HG02763 (cell line): ENCODE results near the gene SCAF1.

ENCODE experiments used
- ATAC-seq: cut with Tn5 transposase; IDR thresholded peaks from one replicate; pipeline ENCODE4 v1.9.1; 2021; ENCODE audit warnings: mild to moderate bottlenecking, moderate library complexity; ENCODE audit not compliant: unreplicated experiment

Gene SCAF1

DNA sequence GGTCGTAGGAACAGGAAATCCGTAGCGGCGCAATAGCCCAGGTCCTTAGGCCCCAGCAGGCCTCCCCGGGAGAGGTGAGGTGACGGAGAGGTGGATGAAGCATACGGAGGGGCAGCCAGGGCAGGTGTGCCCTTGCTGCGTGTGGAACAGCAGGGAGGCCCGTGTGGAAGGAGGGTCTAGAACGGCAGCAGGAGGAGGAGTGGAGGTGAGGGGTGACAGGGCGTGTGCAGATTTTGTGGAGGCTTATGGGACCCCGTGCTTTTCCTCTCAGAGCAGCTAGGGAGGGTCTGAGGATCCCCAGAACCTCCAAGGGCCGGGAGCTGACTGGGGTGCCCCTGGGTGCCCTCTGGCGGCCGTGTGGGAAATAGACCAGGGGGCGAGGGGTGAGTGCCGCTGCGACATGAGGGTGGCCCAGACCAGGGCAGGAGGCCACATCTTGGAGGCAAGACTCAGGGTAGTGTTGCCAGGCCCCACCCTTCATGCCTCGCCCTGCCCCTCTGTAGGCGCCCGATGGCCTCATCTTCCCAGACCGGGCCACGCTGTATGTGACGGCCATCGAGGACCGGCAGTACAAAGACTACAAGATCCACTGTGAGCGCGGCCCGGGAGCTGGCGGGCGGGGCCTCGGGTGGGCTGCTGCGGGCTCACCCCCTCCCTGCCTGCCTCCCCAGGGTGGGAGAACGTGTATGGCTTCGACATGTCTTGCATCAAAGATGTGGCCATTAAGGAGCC lies 42.4 kb downstream of the SCAF1 start:
- ATAC-seq, result no peak

DNA sequence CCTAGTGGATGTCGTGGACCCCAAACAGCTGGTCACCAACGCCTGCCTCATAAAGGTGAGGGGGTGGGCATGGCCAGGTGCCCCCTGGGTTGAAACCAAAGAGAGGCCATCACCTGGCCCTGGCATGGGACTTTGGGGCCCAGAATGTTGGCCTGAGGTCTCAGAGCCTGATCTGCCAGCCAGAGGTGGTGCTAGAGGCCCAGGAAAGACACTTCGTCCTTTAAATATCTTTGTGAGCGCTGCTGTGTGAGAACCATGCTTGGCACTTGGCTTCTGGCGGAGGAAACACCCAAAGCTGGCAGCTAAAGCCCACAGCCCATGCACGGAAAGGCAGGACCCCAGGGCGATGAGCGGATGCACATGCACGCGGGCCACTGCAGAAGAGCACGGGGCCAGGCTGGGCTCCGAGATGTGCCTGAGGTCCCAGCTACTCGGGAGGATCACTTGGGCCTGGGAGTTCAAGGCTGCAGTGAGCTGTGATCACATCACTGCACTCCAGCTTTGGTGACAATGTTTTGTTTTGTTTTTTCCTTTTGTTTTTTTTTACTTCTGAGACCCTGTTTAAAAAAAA lies 43.1 kb downstream of the SCAF1 start:
- no peak for ATAC-seq

DNA sequence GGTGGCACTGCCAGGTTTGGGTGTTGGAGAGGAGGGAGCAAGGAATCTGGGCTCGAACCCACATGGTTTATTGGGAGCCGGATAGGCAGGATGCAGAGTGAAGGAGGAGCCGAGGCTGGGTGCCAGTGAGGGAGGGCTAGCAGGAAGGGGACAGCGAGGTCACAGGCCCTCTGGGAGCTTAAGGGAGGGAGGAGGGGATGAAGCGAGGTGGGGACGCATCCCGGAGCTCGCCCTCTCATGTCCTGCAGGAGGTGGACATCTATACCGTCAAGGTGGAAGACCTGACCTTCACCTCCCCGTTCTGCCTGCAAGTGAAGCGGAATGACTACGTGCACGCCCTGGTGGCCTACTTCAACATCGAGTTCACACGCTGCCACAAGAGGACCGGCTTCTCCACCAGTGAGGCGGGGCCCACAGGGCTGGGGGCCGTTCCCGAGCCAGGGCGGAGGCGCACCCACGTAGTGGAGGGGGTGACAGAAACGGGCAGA lies 43.9 kb downstream of the SCAF1 start:
- ATAC-seq, result no peak

DNA sequence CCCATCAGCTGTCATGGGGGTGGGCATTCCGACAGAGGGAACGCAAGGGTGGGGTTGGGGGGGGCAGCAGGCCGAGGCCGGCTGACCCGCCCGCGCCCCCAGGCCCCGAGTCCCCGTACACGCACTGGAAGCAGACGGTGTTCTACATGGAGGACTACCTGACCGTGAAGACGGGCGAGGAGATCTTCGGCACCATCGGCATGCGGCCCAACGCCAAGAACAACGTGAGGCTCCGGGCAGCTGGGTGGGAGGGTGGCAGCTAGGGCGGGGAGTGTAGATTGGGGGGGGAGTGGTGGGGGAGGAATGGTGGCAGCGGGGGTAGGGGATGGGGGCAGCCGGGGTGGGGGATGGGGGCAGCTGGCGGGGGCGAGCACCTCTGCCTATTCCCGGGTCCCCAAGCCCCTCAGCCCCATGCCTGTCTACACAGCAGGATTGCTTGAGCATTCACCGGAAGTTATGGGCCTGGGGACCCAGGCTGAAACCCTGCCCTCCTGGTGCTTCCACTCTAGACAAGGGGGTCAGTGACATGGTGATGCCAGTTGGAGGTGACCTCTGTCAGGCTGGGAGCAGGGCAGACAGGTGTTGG lies 44.6 kb downstream of the SCAF1 start:
- ATAC-seq, result no peak

DNA sequence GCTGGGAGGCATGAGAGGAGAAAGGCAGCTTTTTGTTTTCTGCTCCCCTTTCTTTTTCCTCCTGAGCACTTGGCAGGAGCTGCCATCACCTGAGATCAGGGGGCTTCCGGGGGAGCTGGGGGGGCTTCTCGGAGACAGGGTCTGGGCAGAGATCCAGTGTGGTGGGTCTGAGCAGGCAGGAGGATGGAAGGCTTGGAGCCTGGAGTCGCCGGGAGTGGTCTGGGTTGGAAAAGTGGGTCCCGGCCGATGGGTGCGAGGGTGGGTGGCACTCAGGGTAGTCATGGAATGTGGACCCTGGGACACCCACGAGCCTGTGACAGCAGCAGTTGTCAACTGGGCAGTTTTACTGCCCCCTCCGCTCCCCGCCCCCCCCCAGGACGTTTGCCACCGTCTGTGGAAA lies 45.1 kb downstream of the SCAF1 start:
- no peak for ATAC-seq

DNA sequence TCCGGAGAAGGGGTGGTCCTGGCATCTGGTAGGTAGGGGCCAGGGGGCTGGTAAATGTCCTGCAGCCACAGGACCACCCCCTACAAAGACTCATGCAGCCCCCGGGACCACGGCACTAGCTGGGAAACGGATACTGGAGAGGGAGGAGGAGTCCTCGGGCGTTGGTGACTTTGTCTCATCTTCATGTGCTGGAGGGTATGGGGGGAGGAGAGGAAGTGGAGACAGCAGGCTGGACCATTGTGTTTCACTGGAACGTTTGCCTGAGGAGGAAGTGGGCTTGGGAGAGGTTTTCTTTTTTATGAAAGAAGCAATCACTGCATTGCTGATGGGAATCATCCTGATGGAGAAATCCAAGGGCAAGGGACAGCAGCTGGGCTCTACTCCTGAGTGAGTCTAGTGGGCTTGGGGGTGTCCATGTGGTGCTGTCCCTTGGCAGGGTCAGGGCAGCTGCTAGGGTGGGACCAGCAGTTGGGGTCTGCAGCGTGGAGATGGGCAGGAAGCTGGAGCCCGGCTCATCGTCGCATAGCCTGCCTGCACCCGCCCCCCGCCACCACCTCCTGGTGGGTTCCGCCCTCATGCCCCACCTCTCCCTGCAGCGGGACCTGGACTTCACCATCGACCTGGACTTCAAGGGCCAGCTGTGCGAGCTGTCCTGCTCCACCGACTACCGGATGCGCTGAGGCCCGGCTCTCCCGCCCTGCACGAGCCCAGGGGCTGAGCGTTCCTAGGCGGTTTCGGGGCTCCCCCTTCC lies 45.7 kb downstream of the SCAF1 start:
- no peak for ATAC-seq

DNA sequence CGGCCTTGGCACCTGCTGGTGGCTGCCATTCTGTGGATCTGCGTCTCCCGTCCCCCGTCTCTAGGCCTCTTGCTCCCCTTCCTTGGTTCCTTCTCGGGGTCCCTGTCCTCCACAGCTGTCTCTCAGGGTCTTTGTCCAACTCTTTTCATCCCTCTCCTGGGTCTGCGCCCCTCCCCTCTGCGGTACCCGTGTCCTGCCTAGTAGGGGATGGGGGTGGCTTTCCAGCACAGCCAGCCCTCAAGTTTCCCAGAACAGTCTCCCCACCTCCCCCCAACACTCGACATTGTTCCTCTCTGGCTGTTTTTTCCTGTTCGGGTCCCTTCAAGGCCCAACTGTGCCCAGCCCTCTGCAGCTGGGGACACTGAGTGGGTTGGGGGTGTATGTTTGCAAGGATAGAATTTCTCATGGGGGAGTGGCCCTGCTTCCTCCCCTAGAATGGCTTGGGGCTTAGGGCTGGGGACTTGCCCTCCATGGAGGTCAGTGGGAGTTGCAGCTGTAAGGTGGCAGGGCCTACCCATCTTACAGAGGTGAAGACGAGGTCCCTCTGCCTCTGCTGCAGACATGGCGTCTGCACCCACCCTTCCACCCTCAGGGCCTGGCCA lies 46.6 kb downstream of the SCAF1 start:
- ATAC-seq, result no peak

DNA sequence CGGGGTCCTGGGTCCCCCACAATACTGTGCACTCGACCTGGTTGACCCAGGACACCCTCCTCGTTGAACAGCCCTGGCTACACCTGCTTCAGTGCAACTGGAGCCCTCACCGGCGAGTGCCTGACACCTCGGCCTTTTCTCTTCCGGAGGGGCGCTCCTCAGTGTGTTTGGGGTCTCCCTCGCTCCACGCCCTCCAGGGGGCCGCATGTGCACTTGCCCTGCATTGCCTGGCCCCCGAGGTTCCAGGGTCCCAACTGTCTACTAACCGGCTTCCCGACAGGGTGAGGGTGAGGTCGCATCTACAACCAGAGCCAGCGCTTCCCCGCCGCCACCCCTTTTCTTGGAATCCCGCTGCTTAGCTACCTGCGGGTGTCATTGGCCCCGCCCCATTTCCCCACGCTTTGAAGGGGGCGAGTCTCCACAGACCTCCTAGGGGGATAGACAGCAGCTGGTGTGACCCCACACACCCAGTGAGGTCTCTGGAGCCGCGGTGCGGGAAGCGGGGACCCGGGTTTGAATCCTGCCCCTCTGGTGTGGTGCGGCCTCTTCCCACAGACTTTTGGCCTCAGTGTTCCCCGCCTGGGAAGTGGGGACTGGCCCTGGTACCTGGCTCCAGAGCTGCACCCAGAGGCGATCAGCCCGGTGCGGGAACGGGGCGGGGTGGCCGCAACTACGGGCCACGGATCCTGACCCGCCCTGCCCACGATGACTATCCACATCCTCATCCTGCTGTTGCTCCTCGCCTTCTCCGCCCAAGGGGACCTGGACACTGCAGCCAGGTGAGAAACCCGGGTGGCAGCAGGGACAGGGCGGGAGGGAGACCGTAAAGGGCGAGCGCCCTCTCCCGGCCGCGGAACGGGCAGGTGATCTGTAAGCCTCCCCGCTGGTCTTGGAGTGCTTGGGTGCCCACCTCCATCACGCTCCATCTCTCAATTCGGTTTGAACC lies 47.4 kb downstream of the SCAF1 start, which contains the start of gene ADM5:
Gene ADM5, plus strand, starts transcription at position 462 of the 946 bp plus-strand sequence. Its CDS starts 244 bp downstream, at position 706.
- ATAC-seq, result no peak

DNA sequence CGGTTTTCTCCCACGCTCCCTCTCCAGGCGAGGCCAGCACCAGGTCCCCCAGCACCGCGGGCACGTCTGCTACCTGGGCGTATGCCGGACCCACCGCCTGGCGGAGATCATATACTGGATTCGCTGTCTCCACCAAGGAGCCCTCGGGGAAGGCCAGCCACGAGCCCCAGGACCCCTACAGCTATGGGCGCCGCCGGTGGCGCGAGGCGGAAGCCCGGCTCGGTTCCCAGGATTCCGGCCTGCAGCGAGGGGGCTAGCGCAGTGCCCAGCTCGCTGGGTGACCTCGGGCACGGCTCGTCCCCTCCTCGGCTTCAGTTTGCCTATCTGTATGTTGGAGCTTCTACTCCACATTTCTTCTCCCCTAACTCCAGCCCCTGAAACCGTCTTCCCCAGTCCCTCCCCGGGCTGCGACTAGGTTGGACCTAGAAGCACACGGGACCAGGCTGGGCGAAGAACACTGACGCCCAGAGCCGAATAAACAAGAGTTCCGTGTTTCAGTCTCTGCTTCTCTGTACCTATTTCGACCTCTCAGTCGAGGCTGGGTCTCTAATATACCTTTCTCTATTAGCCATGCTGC lies 48.2 kb downstream of the SCAF1 start:
- no peak for ATAC-seq

DNA sequence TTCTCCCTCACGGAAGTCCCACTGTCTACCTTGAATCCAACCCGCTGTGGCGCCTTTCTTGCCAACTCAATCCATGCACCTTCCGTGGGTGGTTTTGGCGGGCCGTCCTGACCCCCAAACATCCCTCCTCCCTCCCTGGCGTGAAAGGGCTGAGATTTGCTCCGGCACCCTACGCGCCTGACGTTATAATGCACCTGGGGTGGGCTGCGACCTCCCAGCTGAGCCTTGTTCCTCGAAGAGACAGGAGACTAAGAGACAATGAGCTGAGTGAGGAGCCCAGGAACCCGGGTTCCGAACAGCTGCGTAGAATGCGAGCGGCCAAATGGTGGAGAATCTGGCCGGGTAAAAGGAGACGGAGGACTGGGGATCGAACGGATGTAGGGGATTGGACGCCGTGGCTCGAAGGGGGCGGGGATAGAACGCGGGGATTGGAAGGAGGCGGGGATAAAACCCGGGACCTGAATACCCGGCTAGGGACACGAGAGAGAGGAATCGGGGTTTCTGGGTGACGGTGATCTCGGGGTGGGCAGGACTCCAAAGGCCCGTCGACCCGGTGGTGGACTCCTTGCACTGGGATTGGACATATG lies 48.7 kb downstream of the SCAF1 start, which contains the start of gene CPT1C:
Gene CPT1C, plus strand, starts transcription at position 461 of the 587 bp plus-strand sequence. CDS start 1,137 bp downstream, outside the sequence.
- no peak for ATAC-seq

DNA sequence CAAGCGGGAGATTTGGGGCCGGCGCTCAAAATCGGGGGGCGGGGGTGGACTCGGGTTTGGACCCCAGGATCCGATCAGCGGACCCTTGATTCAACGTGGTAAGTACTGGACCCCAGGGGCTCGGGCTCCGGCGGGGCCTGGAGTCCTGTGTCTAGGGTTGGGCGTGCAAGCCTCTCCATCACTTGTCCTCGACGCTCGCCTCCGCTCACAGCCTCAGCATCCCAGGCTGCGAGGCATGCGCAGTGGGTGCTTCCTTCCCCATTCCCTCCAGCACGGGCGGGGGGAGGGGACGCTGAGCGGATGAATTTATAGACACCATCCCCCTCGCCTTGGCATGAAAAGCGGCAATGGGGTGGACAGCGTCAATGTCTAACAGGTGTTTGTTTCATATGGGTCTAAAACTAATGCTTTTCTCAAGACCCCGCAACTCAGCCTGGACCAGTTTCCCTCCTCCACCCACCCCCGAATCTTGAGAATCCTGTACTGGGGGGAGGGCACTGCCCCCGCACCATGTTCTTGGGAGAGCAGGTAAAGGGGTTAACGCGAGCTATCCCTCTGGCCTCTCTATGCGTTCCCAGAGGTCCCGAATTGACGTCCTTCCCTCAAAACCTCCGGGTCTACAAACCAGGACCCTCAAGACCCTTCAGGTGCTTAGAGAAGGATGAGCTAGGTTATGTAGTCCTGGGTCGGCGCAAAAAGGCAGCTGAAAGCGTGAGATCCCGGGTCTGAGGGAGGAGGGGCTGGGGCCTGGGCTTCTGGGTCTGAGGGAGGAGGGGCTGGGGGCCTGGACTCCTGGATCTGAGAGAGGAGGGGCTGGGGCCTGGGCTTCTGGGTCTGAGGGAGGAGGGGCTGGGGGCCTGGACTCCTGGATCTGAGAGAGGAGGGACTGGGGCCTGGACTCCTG lies 49.5 kb downstream of the SCAF1 start:
- ATAC-seq, result no peak

DNA sequence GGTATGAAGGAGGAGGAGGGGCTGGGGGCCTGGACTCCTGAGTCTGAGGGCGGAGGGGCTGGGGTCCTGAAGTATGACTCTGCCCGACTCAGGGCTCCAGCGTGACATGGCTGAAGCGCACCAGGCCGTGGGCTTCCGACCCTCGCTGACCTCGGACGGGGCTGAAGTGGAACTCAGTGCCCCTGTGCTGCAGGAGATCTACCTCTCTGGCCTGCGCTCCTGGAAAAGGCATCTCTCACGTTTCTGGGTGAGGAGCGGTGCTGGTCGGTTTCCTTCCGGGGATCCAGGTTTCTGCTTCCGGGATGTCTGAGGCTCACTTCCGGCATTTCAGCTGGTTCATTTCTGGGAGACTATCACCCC lies 50.1 kb downstream of the SCAF1 start:
- ATAC-seq, result no peak

DNA sequence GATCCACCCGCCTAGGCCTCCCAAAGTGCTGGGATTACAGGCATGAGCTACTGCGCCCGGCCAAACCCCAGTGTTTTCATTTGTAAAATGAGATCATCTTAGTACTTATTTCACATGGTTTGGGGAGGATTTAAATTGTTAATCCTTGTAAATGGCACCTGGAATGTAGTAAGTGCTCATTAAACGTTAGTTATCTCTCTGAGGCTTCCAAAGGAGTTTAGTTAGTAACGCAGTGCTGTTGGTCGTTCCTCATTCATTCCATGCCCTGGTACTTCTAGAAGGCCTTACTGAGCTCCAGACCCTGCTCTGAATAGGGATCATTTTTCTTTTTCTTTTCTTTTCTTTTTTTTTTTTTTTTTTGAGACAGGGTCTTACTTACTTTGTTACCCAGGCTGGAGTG lies 54.1 kb downstream of the SCAF1 start:
- no peak for ATAC-seq

DNA sequence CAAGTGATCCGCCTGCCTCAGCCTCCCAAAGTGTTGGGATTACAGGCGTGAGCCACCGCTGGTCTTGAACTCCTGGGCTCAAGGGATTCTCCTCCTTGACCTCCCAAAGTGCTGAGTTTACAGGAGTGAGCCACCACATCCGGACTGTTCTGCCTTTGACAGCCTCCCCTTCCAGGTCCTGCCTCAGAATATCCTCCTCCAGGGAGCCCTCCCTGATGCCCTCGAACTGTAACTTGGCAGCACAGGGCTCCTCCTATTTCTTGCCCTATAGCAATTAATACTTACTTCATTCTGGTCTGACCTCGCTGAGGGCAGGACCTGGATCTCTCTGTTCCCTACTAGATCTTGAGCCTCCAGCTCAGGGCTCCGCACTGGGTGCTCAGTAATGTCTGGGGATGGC lies 54.9 kb downstream of the SCAF1 start:
- no peak for ATAC-seq

DNA sequence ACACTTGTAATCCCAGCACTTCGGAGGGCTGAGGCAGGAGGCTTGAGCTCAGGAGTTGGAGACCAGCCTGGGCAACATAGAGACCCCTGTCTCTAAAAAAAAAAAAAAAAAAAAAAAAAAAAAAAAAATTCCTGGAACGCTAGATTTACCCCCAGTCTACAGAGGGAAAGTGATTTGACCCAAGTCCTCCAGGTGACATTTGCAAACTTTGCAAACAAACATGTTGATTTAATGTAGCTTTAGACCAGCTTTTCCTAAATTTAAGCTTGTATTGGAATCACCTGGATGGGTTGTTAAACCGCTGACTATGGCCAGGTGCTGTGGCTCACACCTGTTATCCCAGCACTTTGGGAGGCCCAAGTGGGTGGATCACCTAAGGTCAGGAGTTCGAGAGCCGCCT lies 57.4 kb downstream of the SCAF1 start:
- no peak for ATAC-seq

DNA sequence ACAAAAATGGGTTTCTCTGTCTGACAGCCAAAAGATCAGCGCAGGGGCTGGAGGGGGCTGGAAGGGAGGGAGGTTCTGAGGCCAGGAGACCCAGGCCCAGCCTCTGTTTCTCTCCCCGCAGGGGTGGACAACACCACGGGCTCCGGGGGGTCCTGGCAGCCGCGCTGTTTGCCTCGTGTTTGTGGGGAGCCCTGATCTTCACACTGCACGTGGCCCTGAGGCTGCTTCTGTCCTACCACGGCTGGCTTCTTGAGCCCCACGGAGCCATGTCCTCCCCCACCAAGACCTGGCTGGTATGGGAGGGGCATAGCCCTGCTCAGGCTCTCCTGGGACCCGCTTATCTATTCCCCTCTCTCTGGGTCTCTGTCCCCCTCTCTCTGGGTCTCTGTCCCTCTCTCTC lies 58.6 kb downstream of the SCAF1 start:
- ATAC-seq, result no peak

DNA sequence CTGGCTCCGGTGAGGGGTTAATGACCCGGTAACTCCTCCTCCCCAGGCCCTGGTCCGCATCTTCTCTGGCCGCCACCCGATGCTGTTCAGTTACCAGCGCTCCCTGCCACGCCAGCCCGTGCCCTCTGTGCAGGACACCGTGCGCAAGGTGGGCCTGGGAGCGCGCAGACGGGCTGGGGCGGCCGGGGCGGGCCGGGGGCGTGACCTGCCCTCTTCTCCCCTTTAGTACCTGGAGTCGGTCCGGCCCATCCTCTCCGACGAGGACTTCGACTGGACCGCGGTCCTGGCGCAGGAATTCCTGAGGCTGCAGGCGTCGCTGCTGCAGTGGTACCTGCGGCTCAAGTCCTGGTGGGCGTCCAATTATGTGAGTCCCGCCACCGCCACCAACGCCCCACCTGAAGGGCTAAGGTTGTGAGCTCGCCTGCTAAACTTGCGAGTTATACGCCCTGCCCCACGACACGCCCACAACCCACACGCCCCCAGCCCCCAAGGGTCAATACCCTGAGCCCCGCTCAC lies 59.3 kb downstream of the SCAF1 start:
- no peak for ATAC-seq
